Brain microvascular endothelial cell (primary cell): ENCODE data around the gene NEDD4.

Source experiments
- DNase-seq: peaks from one replicate; pipeline ENCODE4 v3.0.0-alpha.2; 2020
- H3K27ac ChIP-seq: fragments of 250-450 bp; sonication (Bioruptor Pico); 2 replicates; pipeline ENCODE4 v1.5.1; 2020; ENCODE audit warnings: mild to moderate bottlenecking, moderate library complexity
- H3K27me3 ChIP-seq: fragments of 250-450 bp; sonication (Bioruptor Pico); replicated peaks from 2 replicates; pipeline ENCODE4 v1.5.1; 2020; ENCODE audit warnings: mild to moderate bottlenecking
- H3K36me3 ChIP-seq: fragments of 250-450 bp; sonication (Bioruptor Pico); replicated peaks from 2 replicates; pipeline ENCODE4 v1.5.1; 2020; ENCODE audit warnings: mild to moderate bottlenecking
- H3K4me3 ChIP-seq: 2 replicates; pipeline ENCODE4 v1.5.1; 2011; ENCODE audit warnings: low read depth, mild to moderate bottlenecking, control low read depth, low read length, moderate library complexity
- CTCF ChIP-seq: IDR thresholded peaks from 2 replicates; pipeline ENCODE4 v1.5.1; 2011; ENCODE audit warnings: low read depth, mild to moderate bottlenecking, moderate library complexity, low read length, control low read depth, inconsistent platforms; ENCODE audit errors: missing control alignments
- in situ Hi-C: cut with HindIII; loops from 2 replicates; pipeline ENCODE4 v1.10.0; 2017; ENCODE audit warnings: low sequenced_read_pairs, low pct_ligation_motif_present

NEDD4 gene

GRCh38 chr15:55991802-55992768 is 1.3 kb downstream of the NEDD4 start:
- Histone ChIP-seq H3K36me3 (no peaks in the 10 kb centered on the region), H3K27ac (peak overlapping the region; percentile 74), H3K27me3 (no peaks in the 10 kb centered on the region), H3K4me3 (peak overlapping the region; percentile 82)
- DNase-seq: no peak
- in situ Hi-C loops: no loop called here
- TF ChIP-seq CTCF: no peak

- no peaks in the 10 kb centered on the region for H3K27me3 ChIP-seq
- no peak for TF ChIP-seq CTCF
- no peak overlapping the region for H3K27ac ChIP-seq
- no peak overlapping the region for H3K4me3 ChIP-seq
- in situ Hi-C loops: no loop called here
- H3K36me3 ChIP-seq: no peaks in the 10 kb centered on the region
- DNase-seq: no peak
Measured at GRCh38 chr15:55990998-55991397, 2.4 kb downstream of the NEDD4 start.

GRCh38 chr15:55990516-55990915 is 2.9 kb downstream of the NEDD4 start:
- Histone ChIP-seq H3K27ac (no peak overlapping the region), H3K4me3 (no peak overlapping the region), H3K36me3 (no peaks in the 10 kb centered on the region), H3K27me3 (no peaks in the 10 kb centered on the region)
- no peak for TF ChIP-seq CTCF
- in situ Hi-C loops: no loop called here
- DNase-seq: no peak

GRCh38 chr15:55989383-55989782 is 4.0 kb downstream of the NEDD4 start:
- no peaks in the 10 kb centered on the region for H3K27me3 ChIP-seq
- no peaks in the 10 kb centered on the region for H3K36me3 ChIP-seq
- in situ Hi-C loops: no loop called here
- no peak overlapping the region for H3K27ac ChIP-seq
- peak; percentile 29 for TF ChIP-seq CTCF
- DNase-seq: no peak
- H3K4me3 ChIP-seq: no peak overlapping the region

GRCh38 chr15:55981582-55982249 is 11.7 kb downstream of the NEDD4 start:
- no peak overlapping the region for H3K27ac ChIP-seq
- no peak overlapping the region for H3K4me3 ChIP-seq
- DNase-seq: no peak
- H3K27me3 ChIP-seq: no peaks in the 10 kb centered on the region
- in situ Hi-C loops: no loop called here
- H3K36me3 ChIP-seq: no peaks in the 10 kb centered on the region
- TF ChIP-seq CTCF: no peak
